Neuron (in vitro differentiated cells): ENCODE measurements around the gene EIF2S3B.

ENCODE experiments used
- H2AFZ ChIP-seq: one replicate; pipeline ENCODE4 v1.6.1; 2013; ENCODE audit warnings: low read depth, mild to moderate bottlenecking, inconsistent platforms, low read length, moderate library complexity
- H3K27me3 ChIP-seq: one replicate; pipeline ENCODE4 v1.6.1; 2013; ENCODE audit warnings: low read length; ENCODE audit not compliant: insufficient read depth
- H3K36me3 ChIP-seq: one replicate; pipeline ENCODE4 v1.6.1; 2013; ENCODE audit warnings: low read length; ENCODE audit not compliant: insufficient read depth
- H3K4me1 ChIP-seq: one replicate; pipeline ENCODE4 v1.6.1; 2013; ENCODE audit warnings: low read length; ENCODE audit not compliant: insufficient read depth
- H3K4me3 ChIP-seq: 2 replicates; pipeline ENCODE4 v1.5.1; 2013; ENCODE audit warnings: mild to moderate bottlenecking, low read length, moderate library complexity
- H3K9me3 ChIP-seq: one replicate; pipeline ENCODE4 v1.6.1; 2013; ENCODE audit warnings: low read length

Gene EIF2S3B

DNA sequence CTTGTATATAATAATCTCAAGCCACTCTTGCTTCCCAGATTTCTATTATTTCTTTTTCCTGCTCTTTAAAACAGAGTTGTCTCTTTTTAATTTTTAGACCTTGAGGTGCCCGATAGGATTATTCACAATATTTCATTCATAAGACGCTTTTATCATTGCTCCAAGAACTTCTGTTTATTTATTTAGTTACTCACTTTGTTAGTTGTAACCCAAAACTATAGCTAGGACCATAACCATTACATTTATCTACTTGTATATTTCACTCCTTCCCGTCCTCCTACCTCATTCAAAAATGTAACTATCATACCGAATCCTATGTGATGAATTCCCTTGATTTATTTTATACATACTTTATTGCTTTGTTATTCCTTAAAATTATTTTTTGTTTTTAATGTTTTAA lies 7.1 kb downstream of the EIF2S3B start:
- no peaks in the 10 kb centered on the region for H3K27me3 ChIP-seq
- no peaks in the 10 kb centered on the region for H3K4me1 ChIP-seq
- H3K4me3 ChIP-seq: no peak overlapping the region
- no peak overlapping the region for H2AFZ ChIP-seq
- H3K36me3 ChIP-seq: no peaks in the 10 kb centered on the region
- H3K9me3 ChIP-seq: no peaks in the 10 kb centered on the region

DNA sequence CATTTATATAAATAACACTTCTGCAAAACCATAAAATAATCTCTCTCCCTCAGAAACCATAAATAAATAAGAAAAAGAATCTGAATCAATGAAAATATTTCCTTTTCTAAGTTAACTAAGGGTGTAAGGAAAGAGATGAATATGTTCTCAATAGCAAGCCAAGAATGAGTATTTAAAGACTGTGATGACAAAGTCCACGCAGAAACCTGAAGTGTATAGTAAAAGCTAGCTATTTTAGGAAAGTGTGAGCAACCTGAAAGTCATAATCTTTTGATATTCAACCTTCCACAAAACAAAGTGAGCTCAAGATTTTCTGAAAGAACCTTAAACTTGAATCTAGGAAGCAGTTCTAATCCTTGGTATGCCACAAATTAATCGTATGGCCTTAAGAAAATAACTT lies 15.9 kb downstream of the EIF2S3B start:
- Histone ChIP-seq H2AFZ (no peak overlapping the region), H3K27me3 (no peaks in the 10 kb centered on the region), H3K9me3 (no peaks in the 10 kb centered on the region), H3K4me3 (no peak overlapping the region), H3K4me1 (no peaks in the 10 kb centered on the region), H3K36me3 (no peaks in the 10 kb centered on the region)

- Histone ChIP-seq H3K9me3 (no peaks in the 10 kb centered on the region), H3K4me1 (no peaks in the 10 kb centered on the region), H3K4me3 (no peak overlapping the region), H2AFZ (no peak overlapping the region), H3K27me3 (no peaks in the 10 kb centered on the region), H3K36me3 (no peaks in the 10 kb centered on the region)
Observed at GRCh38 chr12:10528174-10528953, 22.7 kb downstream of the EIF2S3B start.

DNA sequence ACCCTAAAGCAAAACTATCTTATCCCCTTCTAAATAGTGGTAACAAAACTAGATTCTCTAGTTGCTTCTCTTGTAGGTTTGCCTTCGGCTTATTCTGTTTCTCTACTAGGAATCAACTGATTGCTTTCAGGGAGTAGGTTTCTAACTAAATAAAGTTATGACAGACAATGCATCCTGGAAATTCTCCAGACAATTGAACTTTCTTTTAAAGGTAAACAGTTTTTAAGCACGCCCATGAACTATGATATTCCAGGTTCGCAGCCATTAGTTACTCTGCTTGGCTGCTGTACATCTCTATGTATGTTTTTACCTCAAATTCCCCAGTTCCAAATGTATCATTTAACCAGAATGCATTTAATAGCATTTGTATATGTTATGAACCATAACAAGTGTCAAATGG lies 23.9 kb downstream of the EIF2S3B start:
- H3K36me3 ChIP-seq: no peaks in the 10 kb centered on the region
- no peak overlapping the region for H2AFZ ChIP-seq
- no peaks in the 10 kb centered on the region for H3K27me3 ChIP-seq
- no peak overlapping the region for H3K4me3 ChIP-seq
- H3K9me3 ChIP-seq: no peaks in the 10 kb centered on the region
- H3K4me1 ChIP-seq: no peaks in the 10 kb centered on the region

- Histone ChIP-seq H3K4me3 (no peak overlapping the region), H3K36me3 (no peaks in the 10 kb centered on the region), H2AFZ (no peak overlapping the region), H3K27me3 (no peaks in the 10 kb centered on the region), H3K4me1 (no peaks in the 10 kb centered on the region), H3K9me3 (no peaks in the 10 kb centered on the region)
Observed at GRCh38 chr12:10537721-10538120, 32.0 kb downstream of the EIF2S3B start.

DNA sequence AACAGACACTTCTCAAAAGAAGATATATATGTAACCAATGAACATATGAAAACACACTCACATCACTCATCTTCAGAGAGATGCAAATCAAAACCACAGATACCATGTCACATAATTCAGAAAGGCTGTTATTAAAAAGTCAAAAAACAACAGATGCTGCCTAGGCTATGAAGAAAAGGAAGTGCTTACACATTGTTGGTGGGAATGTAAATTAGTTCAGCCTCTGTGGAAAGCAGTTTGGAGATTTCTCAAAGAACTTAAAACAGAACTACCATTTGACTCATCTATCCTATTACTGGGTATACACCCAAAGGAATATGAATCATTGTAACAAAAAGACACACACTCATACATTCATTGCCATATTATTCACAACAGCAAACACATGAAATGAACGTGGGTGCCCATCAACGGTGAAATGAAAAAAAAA lies 35.1 kb downstream of the EIF2S3B start:
- Histone ChIP-seq H2AFZ (no peak overlapping the region), H3K4me1 (no peaks in the 10 kb centered on the region), H3K4me3 (no peak overlapping the region), H3K36me3 (no peaks in the 10 kb centered on the region), H3K27me3 (no peaks in the 10 kb centered on the region), H3K9me3 (no peaks in the 10 kb centered on the region)

DNA sequence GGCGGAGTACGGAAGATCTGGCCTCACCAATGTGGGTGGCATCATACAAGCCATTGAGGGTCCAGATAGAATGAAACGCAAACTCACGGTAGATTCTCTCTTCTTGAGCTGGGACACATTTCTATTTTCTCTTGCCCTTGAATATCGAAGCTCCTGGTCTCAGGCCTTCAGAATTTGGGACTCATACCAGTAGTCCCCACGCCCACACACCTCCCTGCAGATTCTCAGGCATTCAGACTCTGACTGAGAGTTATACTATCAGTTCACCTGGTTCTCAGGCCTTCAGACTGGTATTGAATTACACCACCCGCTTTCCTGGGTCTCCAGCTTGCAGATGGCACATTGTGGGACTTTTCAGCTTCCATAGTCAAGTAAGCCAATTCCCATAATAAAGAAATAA lies 37.8 kb downstream of the EIF2S3B start:
- H2AFZ ChIP-seq: no peak overlapping the region

DNA sequence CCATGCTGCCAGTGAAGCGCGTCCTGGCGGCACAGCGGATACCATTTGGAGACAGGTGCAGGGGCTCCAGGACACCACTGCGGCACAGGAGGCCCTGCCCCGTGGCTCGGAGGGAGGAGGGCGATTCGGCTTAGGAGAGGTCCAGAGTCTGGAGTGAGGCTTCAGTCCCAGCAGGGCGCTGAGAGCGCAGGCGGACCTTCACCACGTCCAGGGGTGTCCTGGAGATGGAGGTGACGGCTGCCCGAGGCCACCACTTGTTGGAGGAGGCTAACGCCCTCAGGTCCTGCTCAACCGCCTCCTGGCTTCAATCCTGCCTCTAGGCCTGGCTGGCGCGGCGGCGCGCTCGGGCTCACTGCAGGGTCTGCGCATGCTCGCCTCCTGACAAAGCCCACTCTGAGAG lies 45.7 kb downstream of the EIF2S3B start:
- no peaks in the 10 kb centered on the region for H3K36me3 ChIP-seq
- H3K9me3 ChIP-seq: no peaks in the 10 kb centered on the region
- H3K27me3 ChIP-seq: no peaks in the 10 kb centered on the region
- no peak overlapping the region for H2AFZ ChIP-seq
- H3K4me3 ChIP-seq: no peak overlapping the region
- H3K4me1 ChIP-seq: peaks cover 7% of the 10 kb centered on the region

More for the DNA sequence above, 37.8 kb downstream of the EIF2S3B start:
- Histone ChIP-seq H3K36me3 (no peaks in the 10 kb centered on the region), H3K9me3 (no peaks in the 10 kb centered on the region), H3K4me1 (no peaks in the 10 kb centered on the region), H3K27me3 (no peaks in the 10 kb centered on the region), H3K4me3 (no peak overlapping the region)

DNA sequence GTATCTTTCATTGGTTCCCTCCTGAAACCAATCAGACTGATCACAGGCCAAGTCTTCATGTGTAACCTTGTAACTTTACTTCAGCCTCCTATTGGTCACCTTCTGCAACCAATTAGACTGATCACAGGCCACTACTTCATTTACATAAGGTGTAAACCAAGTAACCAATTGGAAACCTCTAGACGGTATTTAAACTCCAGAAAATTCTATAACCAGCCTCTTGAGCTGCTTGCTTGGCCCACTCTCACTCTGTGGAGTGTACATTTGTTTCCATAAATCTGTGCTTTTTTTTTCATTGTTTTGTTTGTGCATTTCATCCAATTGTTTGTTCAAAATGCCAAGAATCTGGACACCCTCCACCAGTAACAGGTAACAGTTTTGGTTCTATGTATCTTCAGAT lies 47.5 kb downstream of the EIF2S3B start:
- H3K27me3 ChIP-seq: peaks cover 2% of the 10 kb centered on the region
- H3K4me3 ChIP-seq: no peak overlapping the region
- H2AFZ ChIP-seq: no peak overlapping the region
- no peaks in the 10 kb centered on the region for H3K36me3 ChIP-seq
- peaks cover 7% of the 10 kb centered on the region for H3K4me1 ChIP-seq
- no peaks in the 10 kb centered on the region for H3K9me3 ChIP-seq

DNA sequence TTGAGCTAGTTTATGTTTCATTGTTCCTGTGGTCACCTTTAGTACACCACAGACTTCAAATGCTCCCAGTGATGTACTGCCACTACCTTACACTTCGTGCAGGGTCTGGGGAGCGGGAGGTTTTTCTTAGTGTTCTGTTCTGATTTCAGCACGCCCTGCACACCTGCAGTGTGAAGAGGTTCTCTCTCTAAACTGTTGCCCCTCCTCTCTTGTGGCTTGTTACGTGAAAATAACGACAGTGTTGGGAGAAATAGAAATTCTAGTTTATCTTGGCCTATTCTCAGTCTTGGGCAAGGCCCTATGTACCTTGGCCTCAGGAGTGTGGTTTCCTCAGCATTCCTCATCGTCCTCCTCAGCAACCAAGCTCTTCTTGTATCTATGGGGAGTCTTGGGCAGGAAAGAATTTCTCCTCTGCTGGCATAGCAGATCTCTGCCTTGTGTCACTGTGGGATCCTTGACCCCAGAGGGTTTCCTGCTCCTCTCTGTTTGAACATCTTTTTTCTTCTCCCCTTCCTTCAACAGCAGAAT lies 48.6 kb downstream of the EIF2S3B start:
- Histone ChIP-seq H3K36me3 (no peaks in the 10 kb centered on the region), H2AFZ (no peak overlapping the region), H3K27me3 (peaks cover 2% of the 10 kb centered on the region), H3K4me1 (peaks cover 7% of the 10 kb centered on the region), H3K9me3 (no peaks in the 10 kb centered on the region), H3K4me3 (no peak overlapping the region)

GRCh38 chr12:10554756-10555481 lies 49.2 kb downstream of the EIF2S3B start:
- peaks cover 7% of the 10 kb centered on the region for H3K4me1 ChIP-seq

DNA sequence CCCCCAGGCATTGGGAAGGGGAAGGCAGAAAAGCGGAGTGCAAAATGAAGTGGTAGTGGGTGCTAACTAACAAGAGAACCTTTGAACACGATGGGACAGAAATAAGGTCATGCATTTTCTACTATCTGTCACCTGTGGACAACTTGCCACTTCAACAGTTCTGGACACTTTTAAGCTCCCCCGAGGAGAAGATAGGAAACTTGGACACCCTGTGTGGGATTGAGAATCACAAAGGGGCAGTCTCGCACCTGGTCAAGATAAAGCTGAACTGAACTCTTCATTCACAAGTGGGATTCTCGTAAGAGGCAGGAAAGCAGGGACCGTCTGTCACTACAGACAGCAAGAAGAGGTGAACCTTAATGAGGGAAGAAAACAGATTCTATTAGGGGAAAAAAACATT lies 51.6 kb downstream of the EIF2S3B start:
- H3K4me1 ChIP-seq: peaks cover 7% of the 10 kb centered on the region
- no peak overlapping the region for H2AFZ ChIP-seq
- no peaks in the 10 kb centered on the region for H3K36me3 ChIP-seq
- H3K9me3 ChIP-seq: no peaks in the 10 kb centered on the region
- H3K4me3 ChIP-seq: no peak overlapping the region
- peaks cover 2% of the 10 kb centered on the region for H3K27me3 ChIP-seq

More at GRCh38 chr12:10554756-10555481, 49.2 kb downstream of the EIF2S3B start:
- no peak overlapping the region for H2AFZ ChIP-seq
- H3K4me3 ChIP-seq: no peak overlapping the region
- no peaks in the 10 kb centered on the region for H3K36me3 ChIP-seq
- H3K27me3 ChIP-seq: peaks cover 2% of the 10 kb centered on the region
- H3K9me3 ChIP-seq: no peaks in the 10 kb centered on the region

- H2AFZ ChIP-seq: no peak overlapping the region
- H3K4me3 ChIP-seq: no peak overlapping the region
- no peaks in the 10 kb centered on the region for H3K9me3 ChIP-seq
- no peaks in the 10 kb centered on the region for H3K36me3 ChIP-seq
- H3K27me3 ChIP-seq: peaks cover 2% of the 10 kb centered on the region
- H3K4me1 ChIP-seq: peaks cover 7% of the 10 kb centered on the region
Observed at GRCh38 chr12:10557766-10558165, 52.1 kb downstream of the EIF2S3B start.
